DMS53 (cell line): ENCODE results near the gene BEGAIN.

Experiments used
- DNase-seq: peaks from one replicate; lab custom pipeline; 2025; lab: John Stamatoyannopoulos, UW

Gene BEGAIN

DNA sequence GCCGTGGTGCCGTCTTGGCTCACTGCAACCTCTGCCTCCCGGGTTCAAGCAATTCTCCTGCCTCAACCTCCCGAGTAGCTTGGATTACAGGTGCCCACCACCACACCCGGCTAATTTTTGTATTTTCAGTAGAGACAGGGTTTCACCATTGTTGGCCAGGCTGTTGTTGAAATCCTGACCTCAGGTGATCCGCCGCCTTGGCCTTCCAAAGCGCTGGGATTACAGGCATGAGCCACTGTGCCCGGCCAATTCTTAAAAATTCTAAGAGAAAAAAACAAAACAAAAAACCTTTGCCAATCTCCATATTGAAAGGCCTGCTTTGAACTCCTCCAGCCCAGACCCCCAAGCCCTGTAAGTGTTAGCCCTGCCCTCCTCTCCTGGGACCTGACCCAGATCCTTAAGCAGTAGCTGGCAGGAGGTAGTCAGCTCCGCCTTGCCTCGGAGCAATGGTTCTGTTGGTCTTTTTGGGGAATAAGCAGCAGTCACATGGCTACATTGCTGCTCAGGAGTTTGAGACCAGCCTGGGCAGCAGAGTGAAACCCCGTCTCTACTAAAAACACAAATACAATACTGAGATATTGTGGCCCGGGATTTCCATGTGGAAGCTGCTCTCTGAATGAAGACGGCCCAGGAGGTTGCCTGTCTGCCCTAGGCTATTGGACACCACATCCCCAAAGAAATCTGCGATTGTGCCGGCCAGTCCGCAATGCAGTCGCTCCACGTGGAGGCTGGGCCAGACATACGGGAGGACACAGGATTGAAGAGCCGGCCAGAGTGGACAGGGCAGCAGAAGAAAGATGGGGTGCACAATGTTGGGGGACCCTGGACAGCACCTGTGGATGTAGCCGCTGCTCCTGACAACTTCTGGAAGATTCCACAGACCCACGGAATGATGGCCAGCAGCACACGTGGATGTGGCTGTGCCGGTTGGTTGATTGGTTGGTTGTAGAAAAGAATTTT, 28.8 kb upstream of the BEGAIN start:
- no peak for DNase-seq

DNA sequence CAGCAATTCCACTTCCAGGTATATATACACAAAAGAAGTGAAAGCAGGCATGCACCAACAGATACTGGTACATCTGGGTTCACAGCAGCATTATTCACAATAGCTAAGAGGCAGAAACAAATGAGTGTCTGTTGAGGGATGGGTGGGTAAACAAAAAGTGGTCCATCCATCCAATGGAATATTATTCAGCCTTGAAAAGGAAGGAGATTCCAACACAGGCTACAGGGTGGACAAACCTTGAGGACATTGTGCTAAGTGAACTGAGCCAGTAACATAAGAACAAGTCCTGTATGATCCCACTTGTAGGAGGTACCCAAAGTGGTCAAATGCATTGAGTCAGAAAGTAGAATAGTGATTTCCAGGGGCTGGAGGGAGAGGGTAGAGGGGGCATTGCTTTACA, 27.6 kb upstream of the BEGAIN start:
- no peak for DNase-seq

DNA sequence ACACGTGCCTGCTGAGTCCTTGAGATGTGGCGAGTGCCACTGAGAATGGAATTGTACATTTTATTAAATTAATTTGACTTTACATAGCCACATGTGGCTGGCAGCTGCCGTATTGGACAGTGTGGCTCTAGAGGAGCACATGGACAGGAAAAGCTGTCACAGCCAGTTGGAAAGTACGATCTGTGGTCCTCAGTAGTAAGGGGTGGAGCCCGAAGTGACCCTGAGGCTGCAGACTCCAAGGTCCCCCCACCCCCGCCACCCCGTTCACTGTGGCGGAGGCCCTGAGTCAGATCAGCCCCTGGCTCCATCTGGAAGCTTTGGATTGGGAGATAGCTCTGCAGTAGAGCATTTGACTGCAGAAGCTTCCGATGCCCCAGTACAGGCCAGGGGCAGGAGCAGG, 25.8 kb upstream of the BEGAIN start:
- no peak for DNase-seq

DNA sequence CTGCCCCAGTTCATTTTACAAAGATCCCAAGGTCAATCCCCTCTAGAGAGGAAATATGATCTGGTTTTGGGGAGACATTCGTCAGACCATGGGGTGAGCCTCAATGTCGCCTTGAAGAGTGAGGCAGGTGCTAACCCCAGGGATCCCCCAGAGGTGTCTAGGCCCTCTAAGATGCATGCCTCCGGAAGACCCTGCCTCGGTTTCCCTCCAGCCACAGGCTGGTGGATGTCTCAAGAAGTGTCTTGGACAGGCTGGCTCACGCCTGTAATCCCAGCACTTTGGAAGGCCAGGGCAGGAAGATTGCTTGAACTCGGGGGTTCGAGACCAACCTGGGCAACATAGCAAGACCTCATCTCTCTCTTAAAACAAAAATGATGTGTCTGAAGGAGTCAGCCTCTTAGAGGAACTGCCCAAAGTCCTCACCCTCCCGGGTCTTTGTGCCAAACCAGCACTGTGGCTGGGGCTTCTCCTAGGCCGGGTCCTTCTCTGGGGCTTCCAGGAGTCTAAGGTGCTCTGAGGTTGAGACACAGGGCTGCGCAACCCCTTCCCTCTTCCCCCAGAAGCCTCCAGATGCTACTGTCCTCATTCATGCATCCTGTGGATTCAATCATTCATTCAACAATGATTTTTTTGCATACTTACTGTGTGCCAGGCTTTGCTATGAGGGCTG, 24.7 kb upstream of the BEGAIN start:
- no peak for DNase-seq

DNA sequence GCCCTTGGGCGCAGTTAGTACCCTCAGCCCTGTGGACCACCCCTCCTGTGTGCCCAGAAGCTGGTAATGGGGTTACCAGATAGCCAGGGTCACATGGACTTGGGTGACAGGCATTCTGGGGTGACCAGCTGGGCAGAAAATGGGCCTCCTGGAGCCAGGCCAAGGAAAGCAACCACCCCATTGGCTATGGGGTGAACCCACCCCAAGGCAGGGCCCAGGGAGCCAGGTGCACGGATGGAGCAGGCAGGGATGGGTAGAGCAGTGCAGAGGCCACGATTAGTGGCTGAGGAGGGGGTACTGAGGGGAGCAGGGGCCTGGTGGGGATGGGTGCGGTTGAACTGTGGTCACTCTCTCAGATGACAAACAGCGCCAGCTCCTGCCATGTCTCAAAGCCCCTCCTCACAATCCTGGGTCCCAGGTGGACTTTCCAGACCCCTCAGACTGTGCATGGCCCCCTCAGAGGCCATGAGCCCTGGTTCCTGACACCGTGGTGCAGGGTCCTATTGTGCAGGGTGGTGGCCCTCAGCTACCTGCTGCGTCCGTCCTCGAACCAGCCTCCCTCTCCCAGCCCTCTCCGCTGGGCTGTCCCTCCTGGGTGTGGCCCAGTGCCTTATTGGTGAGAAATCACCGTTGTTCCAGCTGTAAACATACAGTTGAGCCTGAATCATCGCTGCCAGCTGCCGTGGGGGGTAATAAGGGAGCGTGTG, 23.4 kb upstream of the BEGAIN start:
- DNase-seq, result peak; percentile 59

DNA sequence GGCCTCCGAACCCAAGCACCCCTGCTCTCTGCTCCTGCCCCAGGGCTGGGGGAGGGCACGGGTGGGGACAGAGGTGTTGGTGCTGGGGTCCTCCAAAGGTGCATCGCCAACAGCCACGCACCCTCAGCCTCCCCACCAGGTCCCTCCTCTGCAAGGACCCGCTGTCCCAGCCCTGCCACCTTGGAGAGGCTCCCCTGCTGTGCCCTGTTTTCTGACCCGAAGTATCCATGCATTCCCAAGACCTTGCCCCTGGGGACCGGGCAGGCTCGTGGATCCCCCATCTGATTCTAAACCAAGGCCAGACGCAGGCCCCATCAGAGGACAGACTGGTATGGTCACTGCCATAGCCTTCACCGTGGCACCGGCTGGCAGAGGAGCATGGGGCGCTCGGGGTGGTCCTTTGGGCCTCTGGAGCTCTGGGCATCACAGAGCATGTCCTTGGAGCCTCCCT, 22.7 kb upstream of the BEGAIN start:
- no peak for DNase-seq

DNA sequence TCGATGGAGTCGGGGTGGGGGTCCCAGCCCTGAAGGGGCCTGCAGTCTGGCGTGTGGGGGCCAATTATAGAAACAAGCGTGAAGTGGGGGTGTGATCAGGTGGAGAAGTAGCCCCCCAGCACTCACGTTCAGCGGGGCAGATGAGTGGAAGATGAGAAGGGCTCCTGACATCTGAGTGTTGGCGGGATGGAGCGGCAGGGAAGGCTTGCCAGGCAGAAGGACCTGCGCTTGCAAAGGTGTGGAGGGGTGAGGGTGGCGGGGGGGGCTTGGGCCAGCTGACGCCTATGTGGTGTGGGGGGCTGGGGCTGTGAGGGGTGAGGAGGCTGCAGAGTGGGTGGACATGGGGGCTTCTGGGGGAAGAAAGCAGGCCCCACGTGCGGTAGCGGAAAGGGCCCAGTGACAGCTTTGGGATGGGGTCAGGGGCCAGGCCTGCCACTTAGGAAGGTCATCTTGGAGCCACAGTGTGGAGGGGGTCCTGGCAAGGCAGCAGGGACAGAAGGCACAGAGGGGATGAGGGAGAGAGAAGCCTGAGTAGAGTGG, 22.2 kb upstream of the BEGAIN start:
- DNase-seq, result no peak

DNA sequence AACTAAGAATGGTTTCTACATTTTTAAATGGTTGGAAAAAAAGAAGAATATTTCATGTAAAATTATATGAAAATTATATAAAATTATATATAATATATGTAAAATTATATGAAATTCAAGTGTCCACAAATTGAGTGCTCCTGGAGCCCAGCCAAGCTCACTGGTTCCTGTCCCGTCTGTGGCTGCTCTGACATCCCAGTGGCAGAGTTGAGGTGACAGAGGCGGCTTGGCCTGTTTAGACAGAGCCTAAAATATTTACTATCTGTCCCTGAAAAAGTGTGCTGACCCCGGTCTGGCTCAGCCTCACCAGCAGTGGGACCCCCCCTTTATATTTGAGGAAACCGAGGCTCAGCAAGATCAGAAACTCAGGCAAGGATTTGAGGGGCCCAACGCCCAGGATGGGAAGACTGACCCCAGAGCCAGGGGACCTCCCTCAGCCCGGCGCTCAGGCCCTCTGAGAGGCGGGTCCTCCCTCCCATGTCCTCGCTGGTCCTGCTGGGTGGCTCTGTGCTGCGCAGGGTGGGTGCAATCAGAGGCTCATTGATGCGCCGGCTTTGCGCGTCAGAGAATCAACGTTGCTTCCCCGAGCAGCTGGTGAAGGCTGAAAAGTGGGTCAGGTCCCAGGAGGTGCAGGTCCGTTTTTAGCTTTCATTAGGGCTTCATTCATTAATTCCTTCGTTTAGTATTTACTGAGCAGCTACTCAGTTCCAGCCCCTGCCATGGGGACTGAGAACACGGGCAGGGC, 21.5 kb upstream of the BEGAIN start:
- DNase-seq, result no peak

DNA sequence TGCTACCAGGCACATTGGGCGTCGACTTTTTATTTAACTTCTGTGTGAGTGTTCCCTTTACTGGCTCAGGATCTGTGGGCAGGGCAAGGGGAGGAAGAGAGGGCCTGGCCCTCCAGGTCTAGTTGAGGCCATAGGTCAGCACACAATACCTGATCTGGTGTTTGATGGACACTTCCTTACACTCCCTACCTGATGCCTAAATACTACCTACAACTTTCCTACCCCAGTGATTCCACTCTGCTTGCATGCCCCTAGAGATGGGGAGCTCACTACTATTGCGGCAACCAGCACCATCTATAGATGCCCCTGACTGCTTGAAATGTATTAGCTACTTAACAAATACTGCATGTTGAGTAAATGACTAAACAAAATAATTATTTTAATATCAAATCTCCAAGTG, 20.8 kb upstream of the BEGAIN start:
- DNase-seq, result no peak

DNA sequence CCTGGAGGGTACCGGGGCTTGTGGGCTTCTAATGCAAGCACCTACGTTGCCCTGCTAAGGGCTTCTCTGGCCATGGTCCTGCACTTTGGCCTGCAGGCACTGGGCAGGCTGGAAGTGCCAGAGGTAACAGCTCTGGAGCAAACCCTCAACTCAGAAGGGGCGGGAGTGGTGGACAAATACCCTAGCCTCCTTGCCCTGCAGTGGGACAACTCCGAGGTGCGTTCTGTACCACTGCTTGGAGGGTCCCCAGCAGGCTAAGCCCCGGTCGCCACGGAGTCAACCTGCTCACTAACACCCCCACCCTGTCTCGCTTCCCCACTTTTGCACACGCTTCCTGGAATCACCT, 20.4 kb upstream of the BEGAIN start:
- no peak for DNase-seq

DNA sequence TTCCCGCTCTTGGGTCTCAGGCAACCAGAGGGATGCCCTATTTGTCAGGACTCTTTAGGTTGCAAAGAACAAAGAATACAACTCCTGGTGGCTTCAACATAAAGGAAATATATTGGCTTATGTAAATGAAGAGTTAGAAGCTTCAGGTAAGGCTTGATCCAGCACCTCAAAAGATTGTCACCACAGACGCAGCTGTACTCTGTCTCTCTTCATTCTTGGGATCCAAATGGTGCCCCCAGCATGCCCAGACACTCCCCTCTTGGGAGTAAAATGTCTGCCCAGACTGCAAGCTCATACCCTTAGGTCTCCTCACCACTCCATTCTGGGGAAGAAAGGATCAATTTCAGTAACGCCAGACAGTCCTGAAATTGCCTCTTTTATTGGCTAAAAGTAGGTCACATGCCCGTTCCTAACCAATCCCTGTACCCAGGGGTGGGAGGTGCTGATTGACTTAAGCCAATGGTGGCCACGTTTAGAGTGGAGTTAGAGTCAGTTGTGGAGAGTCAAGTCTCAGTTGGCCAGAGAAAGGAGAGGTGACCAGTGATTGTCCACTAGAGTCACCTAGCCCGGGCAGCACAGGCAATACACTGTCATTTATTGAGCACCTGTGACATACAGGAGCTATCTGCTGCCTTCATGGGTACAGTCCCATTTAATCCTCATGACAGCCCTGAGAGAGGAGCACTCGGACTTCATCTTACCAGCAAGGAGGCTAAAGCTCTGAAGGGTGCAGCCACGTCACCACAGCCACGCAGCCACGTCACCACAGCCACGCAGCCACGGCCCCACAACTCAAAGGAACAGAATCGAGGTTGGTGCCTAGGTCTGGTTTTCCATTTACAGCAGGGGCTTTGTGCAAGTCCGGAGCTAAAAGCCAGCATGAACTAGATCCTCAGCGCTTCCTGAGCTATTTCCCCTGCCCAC, 19.7 kb upstream of the BEGAIN start:
- no peak for DNase-seq

DNA sequence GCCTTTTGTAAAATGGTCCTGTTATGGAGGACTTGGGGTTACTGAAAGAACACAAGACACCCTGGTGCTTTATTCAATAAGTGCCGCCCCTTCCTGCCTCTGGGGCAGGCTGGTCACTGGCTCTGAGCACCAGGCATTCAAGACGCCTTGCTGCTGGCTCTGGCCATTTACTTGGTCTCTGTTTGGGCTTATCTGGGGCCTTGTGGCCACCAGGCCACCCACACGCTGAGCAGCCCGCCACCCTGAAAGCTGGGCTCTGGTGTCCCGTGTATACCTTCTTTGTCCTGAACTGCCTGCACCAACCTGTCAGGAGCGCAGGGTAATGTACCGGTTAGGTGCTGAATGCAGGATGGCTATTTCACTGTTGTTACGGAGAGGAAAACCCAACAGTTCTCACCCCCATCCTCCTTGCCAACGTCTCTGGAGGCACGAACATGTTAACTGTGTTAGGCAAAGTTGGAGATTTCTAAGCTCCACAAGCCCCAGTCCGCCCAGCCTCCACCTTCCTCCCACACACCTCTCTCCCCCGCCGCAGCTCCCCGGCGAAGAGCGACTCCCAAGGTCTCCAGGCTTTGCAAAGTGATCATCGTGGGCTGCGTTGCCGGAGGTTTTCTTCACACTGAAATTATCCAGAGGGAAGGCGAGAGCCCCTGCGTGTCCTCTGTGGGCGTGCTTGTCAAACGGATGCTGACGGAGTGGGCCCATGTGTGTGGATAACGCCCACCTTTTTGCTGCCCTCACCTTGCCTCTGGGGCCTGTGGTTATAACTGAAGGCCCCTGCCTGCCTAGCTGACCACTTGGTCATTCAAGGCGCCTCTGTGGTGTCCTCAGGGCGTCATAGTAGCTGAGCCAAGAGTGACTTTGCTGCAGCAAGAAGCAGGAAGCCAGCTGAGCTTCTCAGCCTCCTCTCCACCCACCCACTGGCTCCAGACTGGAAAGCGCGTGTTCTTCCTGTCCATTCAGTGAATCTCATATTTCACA, 18.8 kb upstream of the BEGAIN start:
- DNase-seq, result no peak

DNA sequence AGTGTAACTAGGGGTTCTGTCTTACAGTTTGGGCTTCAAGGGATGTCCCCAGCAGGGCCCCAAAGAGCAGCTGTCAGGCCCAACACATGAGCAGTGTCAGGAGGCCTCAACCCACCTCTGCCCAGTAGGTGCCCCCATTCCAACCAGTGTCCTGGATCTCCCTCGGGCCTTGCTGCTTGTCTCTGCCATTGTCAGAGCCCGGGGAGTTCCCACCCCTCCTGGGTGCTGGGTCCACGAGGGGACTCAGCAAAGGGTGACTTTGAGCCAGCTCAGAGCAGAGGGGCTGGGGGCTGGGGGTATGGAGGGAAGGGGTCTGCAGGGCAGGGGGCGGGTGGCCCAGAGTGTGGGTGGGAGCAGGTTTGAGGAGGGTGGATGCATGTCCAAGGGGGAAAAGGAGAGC, 18.0 kb upstream of the BEGAIN start:
- DNase-seq, result no peak

DNA sequence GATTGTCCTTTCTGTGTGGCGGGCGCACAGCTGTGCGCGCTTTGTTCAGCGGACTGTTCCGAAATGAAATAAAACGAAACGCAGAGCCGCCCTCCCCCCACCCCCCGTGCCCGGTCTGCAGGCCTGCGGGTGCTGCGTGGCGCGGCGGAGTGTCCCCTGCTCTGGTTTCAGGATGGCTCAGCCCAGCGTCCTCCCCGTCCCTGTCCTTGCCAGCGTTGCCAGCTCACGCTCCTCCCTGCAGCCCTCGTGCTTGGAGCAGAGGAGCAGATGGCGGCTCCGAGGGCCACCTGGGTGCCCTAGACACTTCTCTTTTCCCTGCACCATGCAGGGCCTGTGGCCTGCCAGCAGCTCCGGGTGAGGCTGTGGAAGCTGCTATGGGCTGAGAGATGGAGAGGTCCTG, 17.5 kb upstream of the BEGAIN start:
- DNase-seq, result no peak

DNA sequence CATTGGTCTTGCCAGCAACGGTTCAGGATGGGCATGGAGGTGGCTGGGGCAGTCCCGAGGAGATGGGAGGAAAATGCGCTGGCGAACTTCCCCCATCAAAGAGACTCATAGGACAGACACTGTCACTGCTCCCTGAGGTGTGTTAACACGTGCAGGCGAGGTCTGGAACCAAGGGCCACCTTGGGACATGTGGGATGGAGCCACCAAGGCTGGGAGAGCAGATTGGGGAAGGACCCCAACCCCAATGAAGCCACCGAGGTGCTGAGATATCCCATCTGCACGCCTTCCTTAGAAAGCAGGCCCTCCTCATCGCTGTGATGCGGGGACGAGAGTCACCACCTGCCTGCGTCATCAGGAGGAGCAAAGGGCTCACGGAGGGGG, 16.9 kb upstream of the BEGAIN start:
- DNase-seq, result no peak

DNA sequence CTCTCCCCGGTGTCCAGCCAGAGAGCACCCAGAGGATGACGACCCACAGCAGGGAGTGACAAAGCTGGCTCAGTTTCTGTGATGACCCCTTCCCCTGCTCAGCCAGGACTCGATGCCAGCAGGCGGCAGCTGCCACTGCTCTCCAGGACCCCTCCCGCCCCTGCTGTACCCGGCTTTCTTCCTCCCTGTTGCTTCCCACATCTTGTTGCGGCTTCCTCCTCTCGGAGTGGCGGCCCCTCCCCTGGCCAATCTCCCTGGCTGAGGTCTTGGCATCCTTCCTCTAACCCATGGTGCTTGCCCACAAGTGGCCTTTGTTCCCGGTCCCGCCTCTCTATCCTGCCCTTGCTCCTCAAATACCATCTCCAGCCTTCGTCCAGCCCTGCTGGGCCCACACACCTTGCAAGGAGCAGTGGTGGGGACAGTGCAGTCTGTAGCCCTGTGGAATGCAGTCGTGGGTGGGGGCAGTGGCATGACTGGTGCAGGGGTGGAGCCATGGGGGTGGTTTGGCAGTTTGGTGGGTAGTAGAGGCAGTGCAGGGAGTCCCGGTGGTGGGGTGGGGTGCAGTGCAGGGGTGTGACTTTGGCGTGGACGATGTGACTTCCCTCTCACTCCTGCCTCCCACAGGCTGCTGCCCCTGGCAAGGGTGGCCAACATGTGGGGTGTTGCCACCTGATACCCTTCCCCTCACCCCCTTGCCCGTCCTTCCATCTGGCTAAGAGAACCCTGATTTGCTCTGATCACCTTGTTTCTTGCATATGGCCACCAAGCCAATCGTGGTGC, 16.3 kb upstream of the BEGAIN start:
- no peak for DNase-seq

DNA sequence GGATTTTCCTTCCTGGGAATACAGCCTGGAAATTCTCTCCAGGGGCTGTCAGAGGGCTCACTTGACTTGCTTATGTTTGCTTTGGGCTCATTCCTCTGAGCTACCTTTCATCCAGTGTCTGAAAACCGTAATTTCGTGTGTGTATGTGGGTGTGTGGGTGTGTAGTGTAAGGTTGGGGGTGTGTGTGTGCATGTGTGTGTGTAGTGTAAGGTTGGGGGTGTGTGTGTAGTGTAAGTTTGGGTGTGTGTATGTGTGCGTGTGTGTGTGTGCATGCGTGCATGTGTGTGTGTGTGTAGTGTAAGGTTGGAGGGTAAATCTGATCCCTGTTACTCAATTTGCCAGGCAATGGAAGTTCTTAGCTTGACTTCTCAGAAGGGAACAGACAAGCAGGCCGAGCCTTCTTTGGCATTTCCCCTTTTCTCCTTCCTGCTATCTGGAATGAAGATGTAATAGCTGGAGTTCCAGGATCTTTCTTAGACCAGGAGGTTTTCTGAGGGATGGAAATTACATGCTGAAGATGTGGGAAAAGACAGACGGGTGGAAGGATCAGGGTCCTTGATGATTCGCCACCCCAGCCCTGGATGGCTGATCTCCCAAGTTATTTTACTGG, 15.5 kb upstream of the BEGAIN start:
- DNase-seq, result no peak

DNA sequence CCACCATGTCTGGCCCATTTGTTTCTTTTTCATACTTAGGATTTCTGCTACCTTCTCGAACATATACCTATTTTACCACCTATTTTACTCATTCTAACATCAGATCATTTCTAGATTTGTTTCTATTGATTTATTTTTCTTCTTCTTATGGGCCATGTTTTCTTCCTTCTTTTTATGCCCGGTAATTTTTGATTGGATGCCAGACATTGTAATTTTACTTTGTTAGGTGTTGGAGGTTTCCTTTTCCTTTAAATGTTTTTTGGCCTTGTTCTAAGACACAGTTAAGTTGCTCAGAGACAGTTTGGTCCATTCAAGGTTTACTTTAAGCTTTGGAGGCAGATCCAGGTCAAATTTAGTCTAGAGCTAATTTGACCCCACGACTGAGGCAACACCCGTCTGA, 14.7 kb upstream of the BEGAIN start:
- no peak for DNase-seq
